ENCODE measurements around the gene NPM1.

DNA sequence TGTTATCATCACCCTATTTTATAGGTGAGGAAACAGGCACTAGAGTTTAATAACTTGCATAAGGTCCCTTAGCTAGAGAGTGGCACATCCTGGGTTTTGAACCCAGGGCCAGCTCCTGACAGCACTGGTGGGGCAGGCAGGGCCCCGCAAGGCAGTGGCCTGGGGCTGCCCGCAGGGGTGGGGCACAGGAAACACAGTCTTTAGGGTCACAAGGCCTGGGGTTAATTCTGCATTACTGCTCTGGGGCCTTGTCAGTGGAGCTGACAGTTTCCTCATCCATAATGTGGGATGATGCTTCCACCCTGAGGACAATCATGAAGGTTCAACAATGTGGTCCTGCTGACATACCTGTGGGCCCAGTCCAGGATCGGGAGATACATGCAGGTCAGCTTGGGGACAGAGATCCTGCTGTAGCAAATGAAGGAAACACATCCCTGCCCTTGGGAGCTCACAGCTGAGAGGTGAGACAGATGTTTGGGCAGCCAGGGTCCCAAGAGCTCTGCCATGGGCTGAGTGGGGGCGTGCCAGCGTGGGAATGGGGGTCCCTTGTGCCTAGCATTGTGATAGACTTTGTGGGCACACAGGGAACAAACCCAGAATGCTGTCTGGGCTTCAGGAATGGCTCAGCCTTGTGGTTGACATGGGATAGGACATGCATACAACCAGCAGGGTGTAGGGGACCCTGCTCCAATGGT, 46.5 kb downstream of the NPM1 start:
- TF ChIP-seq, protein P1, sequence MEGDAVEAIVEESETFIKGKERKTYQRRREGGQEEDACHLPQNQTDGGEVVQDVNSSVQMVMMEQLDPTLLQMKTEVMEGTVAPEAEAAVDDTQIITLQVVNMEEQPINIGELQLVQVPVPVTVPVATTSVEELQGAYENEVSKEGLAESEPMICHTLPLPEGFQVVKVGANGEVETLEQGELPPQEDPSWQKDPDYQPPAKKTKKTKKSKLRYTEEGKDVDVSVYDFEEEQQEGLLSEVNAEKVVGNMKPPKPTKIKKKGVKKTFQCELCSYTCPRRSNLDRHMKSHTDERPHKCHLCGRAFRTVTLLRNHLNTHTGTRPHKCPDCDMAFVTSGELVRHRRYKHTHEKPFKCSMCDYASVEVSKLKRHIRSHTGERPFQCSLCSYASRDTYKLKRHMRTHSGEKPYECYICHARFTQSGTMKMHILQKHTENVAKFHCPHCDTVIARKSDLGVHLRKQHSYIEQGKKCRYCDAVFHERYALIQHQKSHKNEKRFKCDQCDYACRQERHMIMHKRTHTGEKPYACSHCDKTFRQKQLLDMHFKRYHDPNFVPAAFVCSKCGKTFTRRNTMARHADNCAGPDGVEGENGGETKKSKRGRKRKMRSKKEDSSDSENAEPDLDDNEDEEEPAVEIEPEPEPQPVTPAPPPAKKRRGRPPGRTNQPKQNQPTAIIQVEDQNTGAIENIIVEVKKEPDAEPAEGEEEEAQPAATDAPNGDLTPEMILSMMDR (IDR thresholded peaks at IDR 0.05) = no peak
- TF ChIP-seq EP300 (IDR thresholded peaks at IDR 0.05) = no peak
- no peak for TF ChIP-seq POLR2A (IDR thresholded peaks at IDR 0.05)
- TF ChIP-seq POLR2AphosphoS5 (IDR thresholded peaks at IDR 0.05) = no peak
